Left lobe of liver (tissue), 2 donors: ENCODE results near the gene HTATIP2. TPM values are rescaled to one million over a fixed set of nuclear protein-coding genes. Genes with fewer than 3 reads are reported as not detected.
A peak's percentile ranks its signal among the peaks of the same experiment; 100 is the strongest.
"Not testable (repeated sequence)": the region's sequence is repeated elsewhere in the genome, so short reads cannot be mapped to it uniquely, and the experiment has no call there.

Source experiments
- ATAC-seq: fragments of 200-7000 bp; cut with Tn5 transposase; one replicate; pipeline ENCODE4 v1.9.1; 2020; ENCODE audit warnings: mild to moderate bottlenecking, moderate library complexity
- DNase-seq: peaks from one replicate; pipeline ENCODE4 v3.0.0-alpha.2; 2020; ENCODE audit warnings: low spot score
- total RNA-seq: library from RNA; stranded (reverse); gene quantifications from one replicate; pipeline ENCODE4 v1.2.1, GENCODE V29; 2021
- donor health status: DM: no; HTN: no; CAD: no; lungs with moderate emphysema.
- donor health status: DM: no; HTN: yes; CAD: no.

The HTATIP2 gene
- total RNA-seq, 1 donor from 2014 or later = 68.0 TPM

- ATAC-seq (no peak), DNase-seq (no peak)
Observed at GRCh38 chr11:20369826-20370225, 6.3 kb downstream of the HTATIP2 start.

- ATAC-seq (no peak), DNase-seq (no peak)
Observed at GRCh38 chr11:20372081-20372626, 8.6 kb downstream of the HTATIP2 start.

- ATAC-seq (no peak), DNase-seq (no peak)
Observed at GRCh38 chr11:20373147-20373546, 9.6 kb downstream of the HTATIP2 start.

- ATAC-seq = no peak
Observed at GRCh38 chr11:20373568-20374209, 10.2 kb downstream of the HTATIP2 start.

GRCh38 chr11:20374741-20375300, 11.3 kb downstream of the HTATIP2 start:
- ATAC-seq (no peak), DNase-seq (no peak)

More at GRCh38 chr11:20373568-20374209, 10.2 kb downstream of the HTATIP2 start:
- DNase-seq = no peak

GRCh38 chr11:20376162-20376730, 12.7 kb downstream of the HTATIP2 start:
- DNase-seq = no peak
- ATAC-seq = no peak

GRCh38 chr11:20385996-20386395, 22.5 kb downstream of the HTATIP2 start:
- not testable (repeated sequence) for ATAC-seq, DNase-seq

GRCh38 chr11:20387261-20388095, 24.0 kb downstream of the HTATIP2 start, which contains the start of gene PRMT3:
Gene PRMT3, plus strand, starts transcription at chr11:20387716. Its CDS starts 31 bp downstream, at chr11:20387747.
- peak; percentile 95 for ATAC-seq
- DNase-seq = peak; percentile 97

- DNase-seq (no peak), ATAC-seq (no peak)
Observed at GRCh38 chr11:20388096-20389055, 24.9 kb downstream of the HTATIP2 start.

GRCh38 chr11:20397281-20397680, 33.8 kb downstream of the HTATIP2 start:
- ATAC-seq (peak; percentile 90), DNase-seq (no peak)

GRCh38 chr11:20399498-20399897, 36.0 kb downstream of the HTATIP2 start:
- ATAC-seq = no peak
- no peak for DNase-seq

- DNase-seq (no peak), ATAC-seq (no peak)
Observed at GRCh38 chr11:20403059-20403458, 39.5 kb downstream of the HTATIP2 start.

- DNase-seq (no peak), ATAC-seq (no peak)
Observed at GRCh38 chr11:20406484-20406883, 43.0 kb downstream of the HTATIP2 start.

- DNase-seq (no peak), ATAC-seq (no peak)
Observed at GRCh38 chr11:20407344-20407743, 43.8 kb downstream of the HTATIP2 start.

- no peak for DNase-seq
- ATAC-seq = no peak
Observed at GRCh38 chr11:20415432-20415831, 51.9 kb downstream of the HTATIP2 start.

- ATAC-seq (no peak), DNase-seq (no peak)
Observed at GRCh38 chr11:20417771-20418170, 54.3 kb downstream of the HTATIP2 start.

- DNase-seq (no peak), ATAC-seq (no peak)
Observed at GRCh38 chr11:20421946-20422345, 58.4 kb downstream of the HTATIP2 start.

- no peak for ATAC-seq
- no peak for DNase-seq
Observed at GRCh38 chr11:20429216-20429615, 65.7 kb downstream of the HTATIP2 start.
